H1 (cell line): ENCODE results near the gene MAN1C1. TPM values are rescaled to one million over a fixed set of nuclear protein-coding genes. Genes with fewer than 3 reads are reported as not detected.

Source experiments
- CBX5 ChIP-seq: fragments of 300-800, 300-1000 bp; sonication (generic); IDR thresholded peaks from 2 replicates; pipeline ENCODE4 v1.7.1; 2016; ENCODE audit warnings: antibody characterized with exemption, low read length, low read depth
- EP300 ChIP-seq, 2 experiments: IDR thresholded peaks; 1 replicate in 1 of 2; 2 replicates in 1 of 2; pipeline ENCODE4 v1.6.1; 2011 to 2012; ENCODE audit warnings: low read depth in 2 of 2, low read length in 2 of 2, mild to moderate bottlenecking in 2 of 2, borderline replicate concordance in 1 of 2, inconsistent platforms in 1 of 2, moderate library complexity in 1 of 2
- EZH2 ChIP-seq: fragments of 200-600 bp; sonication (generic); IDR thresholded peaks from 2 replicates; pipeline ENCODE4 v1.7.1; 2012; ENCODE audit warnings: low read depth, mild to moderate bottlenecking, moderate library complexity, low read length, inconsistent platforms; ENCODE audit not compliant: severe bottlenecking
- JUN ChIP-seq: IDR thresholded peaks from 2 replicates; pipeline ENCODE4 v1.6.1; 2011; ENCODE audit warnings: low read depth, mild to moderate bottlenecking, improper control_type of control experiment, low read length
- JUND ChIP-seq: IDR thresholded peaks from 2 replicates; pipeline ENCODE4 v1.6.1; 2011; ENCODE audit warnings: mild to moderate bottlenecking, improper control_type of control experiment, low read length
- KDM1A ChIP-seq: fragments of 200-600, 300-600 bp; sonication (generic); IDR thresholded peaks from 2 replicates; pipeline ENCODE4 v1.7.1; 2016; ENCODE audit warnings: mild to moderate bottlenecking, low read length, borderline replicate concordance
- KDM4A ChIP-seq: IDR thresholded peaks from one replicate; pipeline ENCODE4 v1.7.1; 2012; ENCODE audit warnings: low read depth, mild to moderate bottlenecking, moderate library complexity, low read length, inconsistent platforms; ENCODE audit not compliant: severe bottlenecking
- MAFK ChIP-seq: IDR thresholded peaks from 2 replicates; pipeline ENCODE4 v1.6.1; 2012; ENCODE audit warnings: low read depth, mild to moderate bottlenecking, improper control_type of control experiment, low read length
- NANOG ChIP-seq: IDR thresholded peaks from 2 replicates; pipeline ENCODE4 v1.6.1; 2011; ENCODE audit warnings: low read length, low read depth, mild to moderate bottlenecking, inconsistent platforms; ENCODE audit not compliant: insufficient read depth, poor library complexity, severe bottlenecking
- PHF8 ChIP-seq: fragments of 200-600 bp; sonication (generic); conservative IDR thresholded peaks from 2 replicates; pipeline ENCODE4 v1.7.1; 2012; ENCODE audit warnings: low read depth, mild to moderate bottlenecking, inconsistent platforms, low read length, moderate library complexity
- RNF2 ChIP-seq: fragments of 200-900, 300-1000 bp; sonication (generic); IDR thresholded peaks from 2 replicates; pipeline ENCODE4 v1.7.1; 2016; ENCODE audit warnings: borderline replicate concordance, low read depth, mild to moderate bottlenecking, antibody characterized with exemption, low read length; ENCODE audit not compliant: poor library complexity, severe bottlenecking; ENCODE audit errors: missing control alignments
- SIX5 ChIP-seq: IDR thresholded peaks from 2 replicates; pipeline ENCODE4 v1.6.1; 2011; ENCODE audit warnings: mild to moderate bottlenecking, low read depth, low read length
- SP1 ChIP-seq: IDR thresholded peaks from 2 replicates; pipeline ENCODE4 v1.6.1; 2011; ENCODE audit warnings: low read depth, low read length
- polyA plus RNA-seq, 7 experiments: library from polyadenylated mRNA; depleted of rRNA in 3 of 7; stranded (reverse) in 5 of 7; unstranded in 2 of 7; fragments of >200 nt in 5 of 7; fragments of 200-250 nt in 2 of 7; gene quantifications; 1 replicate in 5 of 7; 2 replicates in 1 of 7; 4 replicates in 1 of 7; pipeline versions ENCODE4 v1.2.1 to v1.2.3, GENCODE V29; 2011 to 2013; ENCODE audit warnings: missing spikeins in 2 of 7, mixed read lengths in 2 of 7
- total RNA-seq: library from RNA; stranded (reverse); fragmentation: NEBNext Ultra II Directional; extraction: Animal tissue kit (Norgen Biotek cat#: 25700); gene quantifications from 2 replicates; pipeline ENCODE4 v1.2.1, GENCODE V29; 2021
- TF ChIP-seq, protein P1 (sequence below): IDR thresholded peaks from 2 replicates; pipeline ENCODE4 v1.6.1; 2012; ENCODE audit warnings: low read length, inconsistent platforms
- TF ChIP-seq, protein P2 (sequence below), 3 experiments: IDR thresholded peaks; 1 replicate in 2 of 3; 2 replicates in 1 of 3; pipeline versions ENCODE4 v1.5.1 to v1.6.1; 2011; ENCODE audit warnings: low read length in 3 of 3, mild to moderate bottlenecking in 3 of 3, inconsistent platforms in 2 of 3, low read depth in 1 of 3, moderate library complexity in 1 of 3; ENCODE audit not compliant: insufficient read depth in 1 of 3; ENCODE audit errors: control extremely low read depth in 1 of 3
- TF ChIP-seq, protein P3 (sequence below): IDR thresholded peaks from 2 replicates; pipeline ENCODE4 v1.6.1; 2011; ENCODE audit warnings: low read depth, mild to moderate bottlenecking, low read length; ENCODE audit not compliant: insufficient read depth
- TF ChIP-seq, protein P4 (sequence below): IDR thresholded peaks from 2 replicates; pipeline ENCODE4 v1.6.1; 2011; ENCODE audit warnings: low read length, improper control_type of control experiment

The MAN1C1 gene
- total and polyA plus RNA-seq, 2 of the 8 experiments (the other 6 are each of a cell fraction or from before 2014, with no cell fraction given): 7.8 to 15.2 TPM

DNA sequence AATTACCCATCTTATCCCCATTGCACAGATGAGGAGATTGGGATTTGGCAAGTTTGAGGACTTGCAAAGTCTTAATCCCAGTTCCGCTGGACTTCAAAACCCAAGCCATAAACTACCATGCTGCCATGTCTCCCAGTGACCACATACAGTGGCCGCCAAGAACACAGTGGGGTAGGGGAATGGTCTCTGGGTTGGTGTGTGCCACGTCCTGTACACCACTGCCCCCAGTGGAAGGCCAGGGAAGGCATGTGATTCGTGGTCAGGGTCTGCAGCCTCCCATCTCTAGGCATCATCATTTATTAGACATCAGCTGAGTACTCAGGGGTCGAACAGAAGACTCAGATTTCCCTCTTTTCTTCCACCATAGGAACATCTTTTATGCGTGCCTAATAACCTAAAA lies 76.0 kb downstream of the MAN1C1 start (continued):
- TF ChIP-seq, protein P1, sequence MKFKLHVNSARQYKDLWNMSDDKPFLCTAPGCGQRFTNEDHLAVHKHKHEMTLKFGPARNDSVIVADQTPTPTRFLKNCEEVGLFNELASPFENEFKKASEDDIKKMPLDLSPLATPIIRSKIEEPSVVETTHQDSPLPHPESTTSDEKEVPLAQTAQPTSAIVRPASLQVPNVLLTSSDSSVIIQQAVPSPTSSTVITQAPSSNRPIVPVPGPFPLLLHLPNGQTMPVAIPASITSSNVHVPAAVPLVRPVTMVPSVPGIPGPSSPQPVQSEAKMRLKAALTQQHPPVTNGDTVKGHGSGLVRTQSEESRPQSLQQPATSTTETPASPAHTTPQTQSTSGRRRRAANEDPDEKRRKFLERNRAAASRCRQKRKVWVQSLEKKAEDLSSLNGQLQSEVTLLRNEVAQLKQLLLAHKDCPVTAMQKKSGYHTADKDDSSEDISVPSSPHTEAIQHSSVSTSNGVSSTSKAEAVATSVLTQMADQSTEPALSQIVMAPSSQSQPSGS: no peak
- TF ChIP-seq, protein P2, sequence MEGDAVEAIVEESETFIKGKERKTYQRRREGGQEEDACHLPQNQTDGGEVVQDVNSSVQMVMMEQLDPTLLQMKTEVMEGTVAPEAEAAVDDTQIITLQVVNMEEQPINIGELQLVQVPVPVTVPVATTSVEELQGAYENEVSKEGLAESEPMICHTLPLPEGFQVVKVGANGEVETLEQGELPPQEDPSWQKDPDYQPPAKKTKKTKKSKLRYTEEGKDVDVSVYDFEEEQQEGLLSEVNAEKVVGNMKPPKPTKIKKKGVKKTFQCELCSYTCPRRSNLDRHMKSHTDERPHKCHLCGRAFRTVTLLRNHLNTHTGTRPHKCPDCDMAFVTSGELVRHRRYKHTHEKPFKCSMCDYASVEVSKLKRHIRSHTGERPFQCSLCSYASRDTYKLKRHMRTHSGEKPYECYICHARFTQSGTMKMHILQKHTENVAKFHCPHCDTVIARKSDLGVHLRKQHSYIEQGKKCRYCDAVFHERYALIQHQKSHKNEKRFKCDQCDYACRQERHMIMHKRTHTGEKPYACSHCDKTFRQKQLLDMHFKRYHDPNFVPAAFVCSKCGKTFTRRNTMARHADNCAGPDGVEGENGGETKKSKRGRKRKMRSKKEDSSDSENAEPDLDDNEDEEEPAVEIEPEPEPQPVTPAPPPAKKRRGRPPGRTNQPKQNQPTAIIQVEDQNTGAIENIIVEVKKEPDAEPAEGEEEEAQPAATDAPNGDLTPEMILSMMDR (IDR thresholded peaks at IDR 0.05; ENCODE audit: control extremely low read depth in 1 of 3, insufficient read depth in 1 of 3, low read depth in 1 of 3, low read length in 3 of 3): peak; percentile 84 to 97 (median 92)
- TF ChIP-seq KDM4A (no peak), PHF8 (no peak), SP1 (no peak), RNF2 (no peak), NANOG (no peak), EP300 (IDR thresholded peaks at IDR 0.05; ENCODE audit: borderline replicate concordance in 1 of 2, low read depth in 2 of 2, low read length in 2 of 2) (no peak), EZH2 (no peak), MAFK (no peak), KDM1A (0 out of 2 replicates have a peak, but pooled peaks have one; percentile 51), SIX5 (no peak), JUND (no peak), JUN (no peak), CBX5 (no peak)
- TF ChIP-seq, protein P3, sequence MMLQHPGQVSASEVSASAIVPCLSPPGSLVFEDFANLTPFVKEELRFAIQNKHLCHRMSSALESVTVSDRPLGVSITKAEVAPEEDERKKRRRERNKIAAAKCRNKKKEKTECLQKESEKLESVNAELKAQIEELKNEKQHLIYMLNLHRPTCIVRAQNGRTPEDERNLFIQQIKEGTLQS: no peak
- TF ChIP-seq, protein P4, sequence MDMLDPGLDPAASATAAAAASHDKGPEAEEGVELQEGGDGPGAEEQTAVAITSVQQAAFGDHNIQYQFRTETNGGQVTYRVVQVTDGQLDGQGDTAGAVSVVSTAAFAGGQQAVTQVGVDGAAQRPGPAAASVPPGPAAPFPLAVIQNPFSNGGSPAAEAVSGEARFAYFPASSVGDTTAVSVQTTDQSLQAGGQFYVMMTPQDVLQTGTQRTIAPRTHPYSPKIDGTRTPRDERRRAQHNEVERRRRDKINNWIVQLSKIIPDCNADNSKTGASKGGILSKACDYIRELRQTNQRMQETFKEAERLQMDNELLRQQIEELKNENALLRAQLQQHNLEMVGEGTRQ: no peak
